A549 (cell line): ENCODE results near the gene BNIP1. TPM values are rescaled to one million over a fixed set of nuclear protein-coding genes. Genes with fewer than 3 reads are reported as not detected.

ENCODE experiments used
- ATAC-seq, 2 experiments: fragments of 200-7000 bp in 1 of 2; fragments of >200 bp in 1 of 2; cut with Nextera tagmentation in 1 of 2; cut with Tn5 transposase in 1 of 2; 3 replicates each; pipeline versions ENCODE4 v1.8.0 to v1.9.1; 2018 to 2020; ENCODE audit warnings: mild to moderate bottlenecking in 1 of 2, moderate library complexity in 1 of 2
- CTCF ChIA-PET: fragments of 300-600 bp; sonication (Branson Sonifier 250); formaldehyde crosslinking; extraction: SDS; loops from one replicate; lab custom pipeline; 2021; ENCODE audit warnings: antibody characterized with exemption, inconsistent platforms; lab: Yijun Ruan, JAX
- POLR2A ChIA-PET: fragments of 350-600 bp; formaldehyde crosslinking; extraction: SDS; loops from one replicate; lab custom pipeline; 2021; ENCODE audit warnings: antibody characterized with exemption, inconsistent platforms; lab: Yijun Ruan, JAX
- DNase-seq, 2 experiments: peaks; one replicate each; pipeline versions ENCODE4 v3.0.0 to v3.0.0-alpha.2; 2011 to 2016; ENCODE audit warnings: low read depth in 1 of 2, low spot score in 1 of 2
- FAIRE-seq: peaks from 2 replicates; lab custom pipeline; 2011; peaks lifted over from hg19 to GRCh38; lab: Jason Lieb, UNC
- H3K27ac ChIP-seq, 2 experiments: fragments of >200 bp; sonication (Bioruptor Twin); formaldehyde crosslinking; 3 replicates each; pipeline ENCODE4 v1.5.1; 2016 to 2017
- H3K4me1 ChIP-seq: fragments of >200 bp; sonication (Bioruptor Twin); formaldehyde crosslinking; 3 replicates; pipeline ENCODE4 v1.6.1; 2016
- H3K4me2 ChIP-seq: fragments of >200 bp; sonication (Bioruptor Twin); formaldehyde crosslinking; 3 replicates; pipeline ENCODE4 v1.6.1; 2016
- H3K4me3 ChIP-seq: fragments of >200 bp; sonication (Bioruptor Twin); formaldehyde crosslinking; 3 replicates; pipeline ENCODE4 v1.5.1; 2016
- H3K9me3 ChIP-seq: fragments of >200 bp; sonication (Bioruptor Twin); formaldehyde crosslinking; 3 replicates; pipeline ENCODE4 v1.6.1; 2016
- BHLHE40 ChIP-seq: IDR thresholded peaks from 2 replicates; pipeline ENCODE4 v1.6.1; 2012; ENCODE audit warnings: low read depth, low read length, inconsistent platforms
- CBX8 ChIP-seq: fragments of 200-600 bp; sonication (generic); IDR thresholded peaks from 2 replicates; pipeline ENCODE4 v1.6.1; 2016
- CEBPB ChIP-seq, 2 experiments: fragments of >200 bp in 1 of 2; sonication (Bioruptor Twin) in 1 of 2; formaldehyde crosslinking in 1 of 2; IDR thresholded peaks; 2 replicates each; pipeline ENCODE4 v1.6.1; 2012 to 2016
- CHD2 ChIP-seq: fragments of 150-350 bp; IDR thresholded peaks from 2 replicates; pipeline ENCODE4 v1.6.1; 2014; ENCODE audit warnings: low read length; ENCODE audit not compliant: partially characterized antibody
- EHMT2 ChIP-seq: fragments of 200-600 bp; sonication (generic); IDR thresholded peaks from 2 replicates; pipeline ENCODE4 v1.6.1; 2016; ENCODE audit warnings: antibody characterized with exemption, low read depth, mild to moderate bottlenecking, moderate library complexity
- ESRRA ChIP-seq: fragments of 150-350 bp; IDR thresholded peaks from 2 replicates; pipeline ENCODE4 v1.6.1; 2014; ENCODE audit warnings: mild to moderate bottlenecking, low read length, borderline replicate concordance
- FOSL2 ChIP-seq, 2 experiments: fragments of 450-650 bp in 1 of 2; fragments of >200 bp in 1 of 2; sonication (Bioruptor Twin) in 1 of 2; formaldehyde crosslinking; IDR thresholded peaks; 2 replicates each; pipeline versions ENCODE4 v1.5.0 to v1.6.1; 2016 to 2020; ENCODE audit warnings: mild to moderate bottlenecking in 1 of 2, moderate library complexity in 1 of 2
- HDAC2 ChIP-seq: fragments of 200-600 bp; sonication (generic); IDR thresholded peaks from 2 replicates; pipeline ENCODE4 v1.6.1; 2016
- HEYL ChIP-seq: fragments of 250-450 bp; sonication (Bioruptor Pico); IDR thresholded peaks from 2 replicates; pipeline ENCODE4 v1.8.0; 2021; ENCODE audit warnings: mild to moderate bottlenecking, moderate library complexity
- HMGXB4 ChIP-seq: fragments of 250-450 bp; sonication (Bioruptor Pico); IDR thresholded peaks from 2 replicates; pipeline ENCODE4 v1.5.0; 2021; ENCODE audit warnings: mild to moderate bottlenecking, moderate library complexity, borderline replicate concordance
- HOXB5 ChIP-seq: fragments of 250-450 bp; sonication (Bioruptor Pico); IDR thresholded peaks from 2 replicates; pipeline ENCODE4 v1.5.0; 2020; ENCODE audit warnings: mild to moderate bottlenecking, moderate library complexity
- KDM1A ChIP-seq: fragments of 200-600 bp; sonication (generic); IDR thresholded peaks from 2 replicates; pipeline ENCODE4 v1.6.1; 2016; ENCODE audit warnings: low read depth, mild to moderate bottlenecking
- MAZ ChIP-seq: fragments of 150-350 bp; IDR thresholded peaks from 2 replicates; pipeline ENCODE4 v1.6.1; 2014; ENCODE audit warnings: antibody characterized with exemption, low read depth, low read length, borderline replicate concordance
- MYC ChIP-seq: IDR thresholded peaks from 2 replicates; pipeline ENCODE4 v1.6.1; 2012; ENCODE audit warnings: mild to moderate bottlenecking, inconsistent platforms, low read length, improper control_type of control experiment, borderline replicate concordance
- NPAS2 ChIP-seq: fragments of 250-450 bp; sonication (Bioruptor Pico); IDR thresholded peaks from 2 replicates; pipeline ENCODE4 v1.8.0; 2022; ENCODE audit warnings: mild to moderate bottlenecking, moderate library complexity, borderline replicate concordance
- PHF8 ChIP-seq: fragments of 200-600 bp; sonication (generic); IDR thresholded peaks from 2 replicates; pipeline ENCODE4 v1.6.1; 2016; ENCODE audit warnings: low read depth, mild to moderate bottlenecking, antibody characterized with exemption, moderate library complexity, borderline replicate concordance
- RCOR1 ChIP-seq: fragments of 150-350 bp; IDR thresholded peaks from 2 replicates; pipeline ENCODE4 v1.6.1; 2014; ENCODE audit warnings: antibody characterized with exemption, low read length, low read depth
- REST ChIP-seq: fragments of 200-600 bp; sonication (generic); IDR thresholded peaks from 2 replicates; pipeline ENCODE4 v1.6.1; 2016; ENCODE audit warnings: antibody characterized with exemption, mild to moderate bottlenecking, moderate library complexity
- RFX5 ChIP-seq: fragments of 450-650 bp; IDR thresholded peaks from 2 replicates; pipeline ENCODE4 v1.7.1; 2014; ENCODE audit warnings: antibody characterized with exemption, mild to moderate bottlenecking, moderate library complexity
- ZFP36 ChIP-seq: fragments of 450-650 bp; IDR thresholded peaks from 2 replicates; pipeline ENCODE4 v1.6.1; 2014; ENCODE audit warnings: borderline replicate concordance; ENCODE audit not compliant: partially characterized antibody
- WGBS: methylation state at CpG from one replicate; pipeline ENCODE4 v1.1.6; 2017; ENCODE audit errors: missing lambda C conversion rate; 5-methylcytosine and 5-hydroxymethylcytosine counted together
- polyA plus RNA-seq, 4 experiments: library from polyadenylated mRNA; depleted of rRNA in 3 of 4; stranded (reverse); fragments of >200 nt; fragmentation: RNase III in 1 of 4; extraction: RNeasy Plus Mini Kit Qiagen cat#74134 plus additional on column Dnase treatment in 1 of 4; gene quantifications; 2 replicates in 3 of 4; 3 replicates in 1 of 4; pipeline ENCODE4 v1.2.3, GENCODE V29; 2011 to 2017
- TF ChIP-seq, protein P1 (sequence below): fragments of 250-450 bp; sonication (Bioruptor Pico); IDR thresholded peaks from 2 replicates; pipeline ENCODE4 v1.5.0; 2020; ENCODE audit warnings: low read depth, mild to moderate bottlenecking, moderate library complexity
- TF ChIP-seq, protein P2 (sequence below): fragments of 450-650 bp; IDR thresholded peaks from 2 replicates; pipeline ENCODE4 v1.6.1; 2014; ENCODE audit warnings: antibody characterized with exemption
- TF ChIP-seq, protein P3 (sequence below): IDR thresholded peaks from 2 replicates; pipeline ENCODE4 v1.6.1; 2012

The BNIP1 gene
- polyA plus RNA-seq, 2 of the 4 experiments (the other 2 are of a cell fraction): 15.8 to 26.7 TPM

DNA sequence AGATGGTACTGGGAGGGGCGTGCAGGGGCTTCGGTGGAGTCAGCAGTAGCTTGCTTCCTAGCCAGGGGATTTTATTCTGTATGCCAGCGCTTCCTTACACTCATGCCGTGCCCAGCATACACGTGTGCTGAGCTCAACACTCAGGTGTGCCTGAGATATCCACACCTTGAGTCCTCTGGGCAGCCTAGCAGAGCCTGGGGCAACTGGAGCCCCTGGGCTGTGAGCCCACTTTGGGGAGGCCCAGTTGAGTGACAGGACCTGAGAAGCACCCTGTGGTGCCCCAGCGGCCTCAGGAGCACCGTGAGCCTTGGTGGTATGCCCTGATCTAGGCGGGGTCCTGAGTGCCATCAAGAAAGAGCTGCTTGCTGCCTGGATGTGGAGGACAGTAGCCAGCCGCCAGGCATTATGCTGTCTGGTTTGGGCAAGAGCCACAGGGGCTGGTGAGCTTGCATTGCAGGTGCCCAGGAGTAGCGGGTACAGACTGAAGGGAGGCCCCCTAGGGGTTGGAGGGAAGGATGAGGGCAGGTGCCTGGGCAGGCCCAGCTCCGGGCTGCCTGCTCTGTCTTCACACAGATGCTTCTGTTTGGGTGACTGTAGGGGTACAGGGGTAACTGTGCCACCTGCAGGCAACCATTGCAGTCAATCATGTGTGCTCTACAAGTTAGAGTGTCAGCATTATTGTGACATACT, 42.9 kb downstream of the BNIP1 start:
- H3K4me1 ChIP-seq: no peaks in the 10 kb centered on the region
- no peak overlapping the region for H3K27ac ChIP-seq
- DNase-seq (peak in 1 of 2 experiments; percentile 32), ATAC-seq (peak; percentile 86 to 93), FAIRE-seq (no peak)
- 75% methylated on average over 8 of the region's 11 CpGs for WGBS
- no peaks in the 10 kb centered on the region for H3K9me3 ChIP-seq
- no peak overlapping the region for H3K4me3 ChIP-seq
- ChIA-PET CTCF (interaction anchor here (0.5 to 1.7 kb wide), 5 partner anchors 8 to 659 kb away, joined by 3 to 6 read pairs (median 5); no protein-coding TSS in a partner anchor), POLR2A (no interaction called here)
- no peak for TF ChIP-seq HMGXB4
- TF ChIP-seq FOSL2 (IDR thresholded peaks at IDR 0.05): no peak
- TF ChIP-seq FOSL2 (CRISPR knock-in tag; IDR thresholded peaks at IDR 0.05): no peak
- no peak for TF ChIP-seq ESRRA
- TF ChIP-seq, protein P1, sequence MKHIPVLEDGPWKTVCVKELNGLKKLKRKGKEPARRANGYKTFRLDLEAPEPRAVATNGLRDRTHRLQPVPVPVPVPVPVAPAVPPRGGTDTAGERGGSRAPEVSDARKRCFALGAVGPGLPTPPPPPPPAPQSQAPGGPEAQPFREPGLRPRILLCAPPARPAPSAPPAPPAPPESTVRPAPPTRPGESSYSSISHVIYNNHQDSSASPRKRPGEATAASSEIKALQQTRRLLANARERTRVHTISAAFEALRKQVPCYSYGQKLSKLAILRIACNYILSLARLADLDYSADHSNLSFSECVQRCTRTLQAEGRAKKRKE: no peak
- no peak for TF ChIP-seq REST
- no peak for TF ChIP-seq CBX8
- no peak for TF ChIP-seq KDM1A
- TF ChIP-seq ZFP36: no peak
- no peak for TF ChIP-seq BHLHE40
- no peak for TF ChIP-seq RFX5
- TF ChIP-seq MAZ: no peak
- TF ChIP-seq, protein P2, sequence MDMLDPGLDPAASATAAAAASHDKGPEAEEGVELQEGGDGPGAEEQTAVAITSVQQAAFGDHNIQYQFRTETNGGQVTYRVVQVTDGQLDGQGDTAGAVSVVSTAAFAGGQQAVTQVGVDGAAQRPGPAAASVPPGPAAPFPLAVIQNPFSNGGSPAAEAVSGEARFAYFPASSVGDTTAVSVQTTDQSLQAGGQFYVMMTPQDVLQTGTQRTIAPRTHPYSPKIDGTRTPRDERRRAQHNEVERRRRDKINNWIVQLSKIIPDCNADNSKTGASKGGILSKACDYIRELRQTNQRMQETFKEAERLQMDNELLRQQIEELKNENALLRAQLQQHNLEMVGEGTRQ: no peak
- TF ChIP-seq RCOR1: no peak
- no peak for TF ChIP-seq HEYL (CRISPR knock-in tag)
- TF ChIP-seq NPAS2 (CRISPR knock-in tag): no peak
- TF ChIP-seq HDAC2: no peak
- TF ChIP-seq, protein P3, sequence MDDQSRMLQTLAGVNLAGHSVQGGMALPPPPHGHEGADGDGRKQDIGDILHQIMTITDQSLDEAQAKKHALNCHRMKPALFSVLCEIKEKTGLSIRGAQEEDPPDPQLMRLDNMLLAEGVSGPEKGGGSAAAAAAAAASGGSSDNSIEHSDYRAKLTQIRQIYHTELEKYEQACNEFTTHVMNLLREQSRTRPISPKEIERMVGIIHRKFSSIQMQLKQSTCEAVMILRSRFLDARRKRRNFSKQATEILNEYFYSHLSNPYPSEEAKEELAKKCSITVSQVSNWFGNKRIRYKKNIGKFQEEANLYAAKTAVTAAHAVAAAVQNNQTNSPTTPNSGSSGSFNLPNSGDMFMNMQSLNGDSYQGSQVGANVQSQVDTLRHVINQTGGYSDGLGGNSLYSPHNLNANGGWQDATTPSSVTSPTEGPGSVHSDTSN: no peak
- no peak for TF ChIP-seq CHD2
- no peak overlapping the region for H3K4me2 ChIP-seq

DNA sequence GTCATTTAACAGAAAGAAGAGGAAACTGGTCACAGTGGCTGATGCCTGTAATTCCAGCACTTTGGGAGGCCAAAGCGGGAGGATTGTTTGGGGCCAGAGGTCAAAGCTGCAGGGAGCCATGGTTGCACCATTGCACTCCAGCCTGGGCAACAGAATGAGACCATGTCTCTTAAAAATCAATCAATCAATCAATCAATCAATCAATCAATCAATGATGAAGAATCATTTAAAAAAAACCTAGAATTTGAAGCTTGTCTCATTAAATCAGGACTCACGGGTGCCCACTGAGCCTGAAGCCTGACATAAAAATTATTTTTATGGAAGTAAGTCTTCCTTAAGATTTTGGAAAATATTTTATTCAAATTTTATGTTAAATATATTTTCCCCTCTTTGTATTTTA, 43.9 kb downstream of the BNIP1 start:
- POLR2A ChIA-PET: no interaction called here
- no peak overlapping the region for H3K27ac ChIP-seq
- 43% methylated on average over 2 of the region's 2 CpGs for WGBS
- TF ChIP-seq MYC (no peak), PHF8 (no peak), HOXB5 (CRISPR knock-in tag) (no peak), EHMT2 (no peak), CEBPB (IDR thresholded peaks at IDR 0.05) (no peak)
- TF ChIP-seq, all 56 proteins: peak for 0
- no peak overlapping the region for H3K4me3 ChIP-seq
- FAIRE-seq (no peak), DNase-seq (no peak), ATAC-seq (no peak)
- H3K4me1 ChIP-seq: no peaks in the 10 kb centered on the region
- CTCF ChIA-PET: interaction anchor here (1.1 kb wide), 1 partner anchor 20 kb away, joined by 4 read pairs; no protein-coding TSS in a partner anchor
- no peak overlapping the region for H3K4me2 ChIP-seq
- H3K9me3 ChIP-seq: no peaks in the 10 kb centered on the region
